Activated T-helper 2 cell treated with anti-CD3 and anti-CD28 coated beads, Interferon-gamma antibody, Interleukin-2, Interleukin-4, amounts not matched to agents 10 μg/mL and 5 μg/mL and 100 μg/mL, durations not matched to agents 14 hours and 24 hours and 36 hours (primary cell): ENCODE measurements around the gene CACUL1. TPM values are rescaled to one million over a fixed set of nuclear protein-coding genes. Genes with fewer than 3 reads are reported as not detected.

Source experiments
- DNase-seq: peaks from one replicate; pipeline ENCODE4 v3.0.0; 2021; ENCODE audit warnings: low spot score
- H3K27ac Mint-ChIP-seq: one replicate; pipeline ENCODE4 v1.8.0; 2021; ENCODE audit warnings: mixed read lengths
- H3K27me3 Mint-ChIP-seq: one replicate; pipeline ENCODE4 v1.8.0; 2021; ENCODE audit warnings: low read depth, mixed read lengths
- H3K36me3 Mint-ChIP-seq: one replicate; pipeline ENCODE4 v1.8.0; 2021; ENCODE audit warnings: low read depth, mixed read lengths
- H3K4me1 Mint-ChIP-seq: one replicate; pipeline ENCODE4 v1.8.0; 2021; ENCODE audit warnings: low read depth, mixed read lengths
- H3K4me3 Mint-ChIP-seq: one replicate; pipeline ENCODE4 v1.8.0; 2021; ENCODE audit warnings: low read depth, mild to moderate bottlenecking, moderate library complexity, mixed read lengths
- H3K9me3 Mint-ChIP-seq: one replicate; pipeline ENCODE4 v1.8.0; 2021; ENCODE audit warnings: mixed read lengths
- intact Hi-C: fragments of 100-400 bp; cut with micrococcal nuclease; formaldehyde crosslinking; loops from one replicate; pipeline ENCODE4 v1.15.1; 2023
- total RNA-seq: library from RNA; stranded (reverse); gene quantifications from 2 replicates; pipeline ENCODE4 v1.2.3, GENCODE V29; 2022

Gene CACUL1
- total RNA-seq, 1 donor from 2014 or later, result 22.2 TPM

- no peak overlapping the region for H3K27ac Mint-ChIP-seq
- intact Hi-C loops, result loop anchor here (1.0 kb wide), 2 partner anchors 127 to 153 kb away; no protein-coding TSS in a partner anchor
- H3K9me3 Mint-ChIP-seq, result no peaks in the 10 kb centered on the region
- peaks cover 8% of the 10 kb centered on the region for H3K36me3 Mint-ChIP-seq
- peak; percentile 30 for DNase-seq
- no peaks in the 10 kb centered on the region for H3K4me1 Mint-ChIP-seq
- no peak overlapping the region for H3K4me3 Mint-ChIP-seq
- peaks cover 2% of the 10 kb centered on the region for H3K27me3 Mint-ChIP-seq
Observed at GRCh38 chr10:118720685-118721538, 33.9 kb downstream of the CACUL1 start.

- Mint-ChIP-seq H3K4me3 (no peak overlapping the region), H3K27me3 (no peaks in the 10 kb centered on the region), H3K27ac (no peak overlapping the region), H3K9me3 (no peaks in the 10 kb centered on the region), H3K36me3 (no peaks in the 10 kb centered on the region), H3K4me1 (peaks cover 5% of the 10 kb centered on the region)
- DNase-seq, result no peak
- intact Hi-C loops, result no loop called here
Observed at GRCh38 chr10:118714366-118714765, 40.4 kb downstream of the CACUL1 start.

DNA sequence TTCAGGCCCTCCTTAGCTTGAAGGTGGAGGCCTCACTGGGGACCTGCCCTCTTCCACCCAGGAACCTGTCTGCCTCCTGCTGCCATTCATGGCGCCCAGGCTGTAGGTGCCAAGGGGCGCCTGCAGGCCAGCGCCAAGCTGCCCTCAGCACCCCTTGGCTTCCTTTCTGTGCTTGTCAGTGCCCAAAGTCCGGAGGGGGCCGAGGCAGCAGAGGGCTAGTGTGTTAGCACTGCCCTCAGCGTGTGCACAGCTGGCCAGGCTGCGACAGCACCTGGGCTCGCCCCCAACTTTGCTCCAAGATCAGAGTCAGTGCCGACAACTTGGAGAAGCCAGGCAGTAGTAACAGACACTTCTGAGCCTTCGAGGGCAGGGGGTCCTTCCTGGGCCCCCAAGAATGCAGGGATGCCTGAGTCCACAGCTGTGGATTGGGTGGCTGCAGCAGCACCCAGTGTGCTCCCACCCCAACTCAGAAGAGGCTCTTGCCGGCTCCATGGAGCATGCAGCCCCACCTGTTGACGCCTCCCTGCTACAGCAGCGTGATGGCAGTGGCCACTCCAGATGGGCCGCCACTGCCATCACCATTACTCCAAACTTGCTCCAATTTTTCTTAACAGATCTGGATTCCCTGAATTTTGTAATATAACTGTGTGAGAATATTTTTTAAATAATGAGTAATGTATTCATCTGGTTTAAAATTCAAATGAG, 41.7 kb downstream of the CACUL1 start:
- no peak for DNase-seq
- H3K9me3 Mint-ChIP-seq, result no peaks in the 10 kb centered on the region
- H3K36me3 Mint-ChIP-seq, result no peaks in the 10 kb centered on the region
- no peak overlapping the region for H3K4me3 Mint-ChIP-seq
- H3K4me1 Mint-ChIP-seq, result peaks cover 5% of the 10 kb centered on the region
- H3K27ac Mint-ChIP-seq, result no peak overlapping the region
- H3K27me3 Mint-ChIP-seq, result no peaks in the 10 kb centered on the region
- intact Hi-C loops, result no loop called here

DNA sequence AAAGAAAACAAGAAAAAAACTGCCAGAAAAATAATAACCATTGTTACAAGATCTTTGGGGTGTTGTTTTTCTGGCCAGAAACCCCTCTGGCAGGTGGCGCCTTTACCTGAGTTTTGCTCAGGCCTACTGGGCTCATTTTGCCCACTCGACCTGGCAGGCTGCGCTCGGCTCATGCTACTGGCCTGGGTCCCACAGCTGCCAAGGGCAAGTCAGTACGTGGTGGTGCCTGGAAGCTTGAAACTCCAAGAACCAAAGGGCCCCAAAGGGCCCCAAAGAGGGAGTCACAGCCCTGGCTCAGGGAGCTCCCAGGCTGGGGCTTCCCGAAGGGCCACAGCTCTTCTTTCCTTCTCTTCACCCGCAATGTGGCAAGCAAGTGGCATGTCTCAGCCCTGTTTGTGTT, 42.7 kb downstream of the CACUL1 start:
- intact Hi-C loops, result no loop called here
- Mint-ChIP-seq H3K27me3 (no peaks in the 10 kb centered on the region), H3K9me3 (no peaks in the 10 kb centered on the region), H3K36me3 (no peaks in the 10 kb centered on the region), H3K4me1 (peaks cover 5% of the 10 kb centered on the region), H3K27ac (no peak overlapping the region), H3K4me3 (no peak overlapping the region)
- DNase-seq, result no peak

GRCh38 chr10:118710487-118710886, 44.3 kb downstream of the CACUL1 start:
- H3K4me3 Mint-ChIP-seq, result no peak overlapping the region
- H3K27me3 Mint-ChIP-seq, result no peaks in the 10 kb centered on the region
- H3K36me3 Mint-ChIP-seq, result peaks cover 6% of the 10 kb centered on the region
- H3K9me3 Mint-ChIP-seq, result no peaks in the 10 kb centered on the region
- peaks cover 5% of the 10 kb centered on the region for H3K4me1 Mint-ChIP-seq
- DNase-seq, result no peak
- intact Hi-C loops, result no loop called here
- no peak overlapping the region for H3K27ac Mint-ChIP-seq

GRCh38 chr10:118708571-118708970, 46.2 kb downstream of the CACUL1 start:
- intact Hi-C loops, result no loop called here
- Mint-ChIP-seq H3K27me3 (no peaks in the 10 kb centered on the region), H3K9me3 (no peaks in the 10 kb centered on the region), H3K36me3 (peaks cover 18% of the 10 kb centered on the region), H3K27ac (no peak overlapping the region), H3K4me1 (no peaks in the 10 kb centered on the region), H3K4me3 (no peak overlapping the region)
- no peak for DNase-seq

DNA sequence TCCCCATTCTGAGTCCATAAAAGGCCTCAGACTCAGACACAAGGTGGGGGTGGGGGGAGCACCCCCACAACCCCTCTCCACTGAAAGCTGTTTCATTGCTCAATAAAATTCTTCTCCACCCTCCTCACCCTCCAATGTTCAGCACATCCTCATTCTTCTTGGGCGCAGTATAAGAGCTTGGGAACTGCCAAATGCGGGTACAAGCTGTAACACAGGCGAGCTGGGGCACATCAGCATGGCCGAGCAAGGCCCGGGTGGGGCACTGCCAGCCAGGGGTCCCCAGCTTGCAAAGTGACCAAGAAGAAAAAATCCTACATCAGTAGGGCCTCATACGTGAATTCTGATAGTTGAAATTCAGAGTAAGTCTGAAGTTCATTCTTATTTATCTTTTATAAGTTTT, 50.1 kb downstream of the CACUL1 start:
- Mint-ChIP-seq H3K4me1 (peaks cover 5% of the 10 kb centered on the region), H3K27ac (no peak overlapping the region), H3K27me3 (no peaks in the 10 kb centered on the region), H3K4me3 (no peak overlapping the region), H3K36me3 (peaks cover 35% of the 10 kb centered on the region), H3K9me3 (no peaks in the 10 kb centered on the region)
- DNase-seq, result no peak
- intact Hi-C loops, result no loop called here

DNA sequence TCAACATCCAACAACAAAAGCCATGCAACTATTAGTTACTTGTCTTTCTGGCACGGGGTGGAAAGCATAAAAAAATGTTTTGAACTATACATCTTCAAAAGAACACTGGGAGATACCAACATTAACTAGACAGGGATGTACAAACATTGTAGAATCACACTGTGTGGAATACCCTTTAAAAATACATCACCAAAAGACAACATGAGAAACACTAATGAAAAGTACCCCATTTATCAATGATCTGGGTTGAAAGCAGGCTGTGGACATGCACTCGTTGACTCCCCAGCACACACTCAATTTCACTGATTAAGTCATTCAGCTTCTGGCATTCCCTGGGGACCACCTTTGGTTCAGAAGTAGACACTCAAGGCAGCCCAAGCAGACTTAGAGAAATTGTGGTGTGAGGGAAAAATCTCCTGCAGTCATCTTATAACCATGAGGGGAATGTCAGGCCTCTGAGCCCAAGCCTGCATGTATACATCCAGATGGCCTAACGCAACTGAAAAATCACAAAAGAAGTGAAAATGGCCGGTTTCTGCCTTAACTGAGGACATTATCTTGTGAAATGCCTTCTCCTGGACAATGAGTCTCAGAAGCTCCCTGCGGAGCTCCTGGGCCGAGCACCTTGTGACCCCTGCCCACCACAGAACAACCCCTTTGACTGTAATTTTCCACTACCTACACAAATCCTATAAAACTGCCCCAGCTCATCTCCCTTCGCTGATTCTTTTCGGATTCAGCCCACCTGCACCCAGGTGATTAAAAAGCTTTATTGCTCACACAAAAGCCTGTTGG, 53.0 kb downstream of the CACUL1 start:
- H3K27ac Mint-ChIP-seq, result no peak overlapping the region
- H3K9me3 Mint-ChIP-seq, result no peaks in the 10 kb centered on the region
- intact Hi-C loops, result no loop called here
- peaks cover 18% of the 10 kb centered on the region for H3K4me1 Mint-ChIP-seq
- H3K27me3 Mint-ChIP-seq, result no peaks in the 10 kb centered on the region
- DNase-seq, result no peak
- no peak overlapping the region for H3K4me3 Mint-ChIP-seq
- peaks cover 44% of the 10 kb centered on the region for H3K36me3 Mint-ChIP-seq

GRCh38 chr10:118698421-118698820, 56.3 kb downstream of the CACUL1 start:
- peaks cover 34% of the 10 kb centered on the region for H3K36me3 Mint-ChIP-seq

GRCh38 chr10:118694848-118695247, 59.9 kb downstream of the CACUL1 start:
- Mint-ChIP-seq H3K9me3 (no peaks in the 10 kb centered on the region), H3K27ac (no peak overlapping the region), H3K36me3 (peaks cover 25% of the 10 kb centered on the region), H3K4me3 (no peak overlapping the region), H3K27me3 (no peaks in the 10 kb centered on the region), H3K4me1 (peaks cover 14% of the 10 kb centered on the region)
- DNase-seq, result no peak
- intact Hi-C loops, result no loop called here

More at GRCh38 chr10:118698421-118698820, 56.3 kb downstream of the CACUL1 start:
- peak overlapping the region; percentile 63 for H3K4me3 Mint-ChIP-seq
- H3K27ac Mint-ChIP-seq, result no peak overlapping the region
- peaks cover 18% of the 10 kb centered on the region for H3K4me1 Mint-ChIP-seq
- intact Hi-C loops, result loop anchor here (1.0 kb wide), 1 partner anchor 34 kb away; no protein-coding TSS in a partner anchor
- no peaks in the 10 kb centered on the region for H3K27me3 Mint-ChIP-seq
- no peaks in the 10 kb centered on the region for H3K9me3 Mint-ChIP-seq
- DNase-seq, result peak; percentile 80

- H3K4me3 Mint-ChIP-seq, result no peak overlapping the region
- H3K36me3 Mint-ChIP-seq, result peaks cover 25% of the 10 kb centered on the region
- no peak for DNase-seq
- H3K27me3 Mint-ChIP-seq, result no peaks in the 10 kb centered on the region
- no peaks in the 10 kb centered on the region for H3K4me1 Mint-ChIP-seq
- intact Hi-C loops, result no loop called here
- H3K27ac Mint-ChIP-seq, result no peak overlapping the region
- H3K9me3 Mint-ChIP-seq, result no peaks in the 10 kb centered on the region
Observed at GRCh38 chr10:118692872-118693271, 61.9 kb downstream of the CACUL1 start.

DNA sequence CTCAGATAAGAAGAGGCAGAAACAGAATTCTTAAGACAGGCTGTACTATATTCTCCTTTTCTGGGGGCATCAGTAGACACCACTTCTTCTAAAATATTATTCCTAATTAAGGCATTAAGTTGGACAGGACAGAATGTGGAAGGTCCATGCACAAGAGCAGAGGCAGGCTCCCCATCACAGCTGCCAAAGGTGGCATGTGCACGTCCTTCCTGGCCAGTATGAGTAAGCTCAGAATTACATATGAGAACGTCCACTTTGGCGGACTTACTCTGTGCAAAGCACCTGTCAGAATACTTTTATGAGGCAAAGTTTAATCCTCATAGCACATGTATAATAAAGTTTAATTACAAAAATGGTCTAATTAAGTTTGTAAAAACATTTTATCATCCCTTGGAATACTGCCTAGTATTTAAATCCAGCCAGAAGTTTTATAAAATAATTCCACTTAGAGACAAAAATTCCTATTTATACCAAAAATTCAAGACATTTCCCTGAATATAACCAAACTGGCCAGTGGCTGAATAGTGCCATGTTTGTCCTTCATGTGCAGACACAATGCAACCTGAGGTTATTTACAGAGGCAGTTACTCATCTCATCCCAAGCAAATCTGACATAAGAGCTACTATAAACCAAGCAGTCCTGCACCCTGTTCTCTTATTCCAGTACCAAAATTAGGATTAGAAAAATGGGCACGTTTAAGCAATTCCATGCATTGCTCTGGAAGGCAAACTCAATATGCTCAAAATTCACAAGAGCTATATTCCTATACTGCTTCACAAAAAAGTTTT, 65.5 kb downstream of the CACUL1 start:
- Mint-ChIP-seq H3K36me3 (peaks cover 33% of the 10 kb centered on the region), H3K4me3 (no peak overlapping the region), H3K9me3 (no peaks in the 10 kb centered on the region), H3K27me3 (no peaks in the 10 kb centered on the region), H3K27ac (no peak overlapping the region), H3K4me1 (no peaks in the 10 kb centered on the region)
- intact Hi-C loops, result no loop called here
- no peak for DNase-seq
